ENCODE results near the gene ATP2B2.
A peak's percentile ranks its signal among the peaks of the same experiment; 100 is the strongest.
"Not testable (repeated sequence)": the region's sequence is repeated elsewhere in the genome, so short reads cannot be mapped to it uniquely, and the experiment has no call there.

Gene ATP2B2

GRCh38 chr3:10317311-10317960 is 187.9 kb downstream of the ATP2B2 start:
- no peak for DNase-seq

- DNase-seq = no peak
These were observed 189.5 kb downstream of the ATP2B2 start for GRCh38 chr3:10315771-10316344.

- no peak for DNase-seq
These were observed 190.3 kb downstream of the ATP2B2 start for GRCh38 chr3:10315101-10315500.

GRCh38 chr3:10312861-10313260 is 192.5 kb downstream of the ATP2B2 start:
- DNase-seq = no peak

GRCh38 chr3:10312391-10312790 is 193.0 kb downstream of the ATP2B2 start:
- DNase-seq = no peak

- DNase-seq = no peak
These were observed 193.7 kb downstream of the ATP2B2 start for GRCh38 chr3:10311710-10312109.

GRCh38 chr3:10310578-10310977 is 194.8 kb downstream of the ATP2B2 start:
- DNase-seq = no peak

GRCh38 chr3:10309736-10310135 is 195.7 kb downstream of the ATP2B2 start:
- no peak for DNase-seq

- no peak for DNase-seq
These were observed 196.7 kb downstream of the ATP2B2 start for GRCh38 chr3:10308678-10309077.

- DNase-seq = no peak
These were observed 199.2 kb downstream of the ATP2B2 start for GRCh38 chr3:10306156-10306555.

GRCh38 chr3:10305331-10305902 is 200.0 kb downstream of the ATP2B2 start:
- no peak for DNase-seq

GRCh38 chr3:10304905-10305304 is 200.5 kb downstream of the ATP2B2 start:
- no peak for DNase-seq

- no peak for DNase-seq
These were observed 201.6 kb downstream of the ATP2B2 start for GRCh38 chr3:10303785-10304184.

- DNase-seq = no peak
These were observed 202.3 kb downstream of the ATP2B2 start for GRCh38 chr3:10303105-10303504.

- DNase-seq = no peak
These were observed 205.3 kb downstream of the ATP2B2 start for GRCh38 chr3:10300087-10300486.

GRCh38 chr3:10299679-10300078 is 205.7 kb downstream of the ATP2B2 start:
- no peak for DNase-seq

- peak; percentile 25 for DNase-seq
These were observed 206.2 kb downstream of the ATP2B2 start for GRCh38 chr3:10299175-10299574.

GRCh38 chr3:10298064-10298463 is 207.3 kb downstream of the ATP2B2 start:
- not testable (repeated sequence) for DNase-seq

GRCh38 chr3:10294030-10294586 is 211.3 kb downstream of the ATP2B2 start:
- DNase-seq = no peak

- no peak for DNase-seq
These were observed 212.6 kb downstream of the ATP2B2 start, which contains the start of gene GHRL for GRCh38 chr3:10292505-10293419. GHRL (minus strand) TSS chr3:10292947; CDS start chr3:10290180, 2,767 bp downstream.

GRCh38 chr3:10291641-10292040 is 213.7 kb downstream of the ATP2B2 start:
- no peak for DNase-seq

- DNase-seq = no peak
These were observed 214.8 kb downstream of the ATP2B2 start for GRCh38 chr3:10290481-10291176.

All from eye (tissue), 1 donor.